Measurements from ENCODE around the gene AK9. TPM values are rescaled to one million over a fixed set of nuclear protein-coding genes. Genes with fewer than 3 reads are reported as not detected.
"Not testable (repeated sequence)": the region's sequence is repeated elsewhere in the genome, so short reads cannot be mapped to it uniquely, and the experiment has no call there.

AK9 gene
- polyA plus RNA-seq, 1 donor from 2014 or later, result 27.7 TPM

GRCh38 chr6:109713097-109713496 lies 22.1 kb upstream of the AK9 start:
- Histone ChIP-seq H2AFZ (ENCODE audit: low read depth, low read length) (no peak overlapping the region), H3K27me3 (ENCODE audit: insufficient read depth, low read depth, low read length) (no peaks in the 10 kb centered on the region), H3K9me3 (ENCODE audit: low read length) (no peaks in the 10 kb centered on the region), H3K79me2 (replicated peaks; ENCODE audit: insufficient read depth, low read length) (no peaks in the 10 kb centered on the region), H3K36me3 (ENCODE audit: insufficient read depth, low read length) (no peaks in the 10 kb centered on the region), H3K27ac (ENCODE audit: low read length) (no peak overlapping the region), H3K9ac (ENCODE audit: low read length) (no peak overlapping the region), H3K4me2 (ENCODE audit: low read length) (no peak overlapping the region), H4K20me1 (ENCODE audit: insufficient read depth) (no peaks in the 10 kb centered on the region), H3K4me3 (ENCODE audit: low read length) (no peak overlapping the region), H3F3A (ENCODE audit: insufficient read depth, low read length, poor library complexity, severe bottlenecking) (no peaks in the 10 kb centered on the region), H3K9me2 (ENCODE audit: insufficient read depth, low read length) (no peaks in the 10 kb centered on the region)
- no peak for TF ChIP-seq RAD21 (conservative IDR thresholded peaks at IDR 0.05)
- TF ChIP-seq EP300 (conservative IDR thresholded peaks at IDR 0.05; ENCODE audit: poor library complexity, severe bottlenecking), result no peak
- TF ChIP-seq, protein P1, sequence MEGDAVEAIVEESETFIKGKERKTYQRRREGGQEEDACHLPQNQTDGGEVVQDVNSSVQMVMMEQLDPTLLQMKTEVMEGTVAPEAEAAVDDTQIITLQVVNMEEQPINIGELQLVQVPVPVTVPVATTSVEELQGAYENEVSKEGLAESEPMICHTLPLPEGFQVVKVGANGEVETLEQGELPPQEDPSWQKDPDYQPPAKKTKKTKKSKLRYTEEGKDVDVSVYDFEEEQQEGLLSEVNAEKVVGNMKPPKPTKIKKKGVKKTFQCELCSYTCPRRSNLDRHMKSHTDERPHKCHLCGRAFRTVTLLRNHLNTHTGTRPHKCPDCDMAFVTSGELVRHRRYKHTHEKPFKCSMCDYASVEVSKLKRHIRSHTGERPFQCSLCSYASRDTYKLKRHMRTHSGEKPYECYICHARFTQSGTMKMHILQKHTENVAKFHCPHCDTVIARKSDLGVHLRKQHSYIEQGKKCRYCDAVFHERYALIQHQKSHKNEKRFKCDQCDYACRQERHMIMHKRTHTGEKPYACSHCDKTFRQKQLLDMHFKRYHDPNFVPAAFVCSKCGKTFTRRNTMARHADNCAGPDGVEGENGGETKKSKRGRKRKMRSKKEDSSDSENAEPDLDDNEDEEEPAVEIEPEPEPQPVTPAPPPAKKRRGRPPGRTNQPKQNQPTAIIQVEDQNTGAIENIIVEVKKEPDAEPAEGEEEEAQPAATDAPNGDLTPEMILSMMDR (IDR thresholded peaks at IDR 0.05; ENCODE audit: poor library complexity, severe bottlenecking), result no peak
- TF ChIP-seq TAF1 (IDR thresholded peaks at IDR 0.05; ENCODE audit: low read depth), result no peak
- TF ChIP-seq, protein P2, sequence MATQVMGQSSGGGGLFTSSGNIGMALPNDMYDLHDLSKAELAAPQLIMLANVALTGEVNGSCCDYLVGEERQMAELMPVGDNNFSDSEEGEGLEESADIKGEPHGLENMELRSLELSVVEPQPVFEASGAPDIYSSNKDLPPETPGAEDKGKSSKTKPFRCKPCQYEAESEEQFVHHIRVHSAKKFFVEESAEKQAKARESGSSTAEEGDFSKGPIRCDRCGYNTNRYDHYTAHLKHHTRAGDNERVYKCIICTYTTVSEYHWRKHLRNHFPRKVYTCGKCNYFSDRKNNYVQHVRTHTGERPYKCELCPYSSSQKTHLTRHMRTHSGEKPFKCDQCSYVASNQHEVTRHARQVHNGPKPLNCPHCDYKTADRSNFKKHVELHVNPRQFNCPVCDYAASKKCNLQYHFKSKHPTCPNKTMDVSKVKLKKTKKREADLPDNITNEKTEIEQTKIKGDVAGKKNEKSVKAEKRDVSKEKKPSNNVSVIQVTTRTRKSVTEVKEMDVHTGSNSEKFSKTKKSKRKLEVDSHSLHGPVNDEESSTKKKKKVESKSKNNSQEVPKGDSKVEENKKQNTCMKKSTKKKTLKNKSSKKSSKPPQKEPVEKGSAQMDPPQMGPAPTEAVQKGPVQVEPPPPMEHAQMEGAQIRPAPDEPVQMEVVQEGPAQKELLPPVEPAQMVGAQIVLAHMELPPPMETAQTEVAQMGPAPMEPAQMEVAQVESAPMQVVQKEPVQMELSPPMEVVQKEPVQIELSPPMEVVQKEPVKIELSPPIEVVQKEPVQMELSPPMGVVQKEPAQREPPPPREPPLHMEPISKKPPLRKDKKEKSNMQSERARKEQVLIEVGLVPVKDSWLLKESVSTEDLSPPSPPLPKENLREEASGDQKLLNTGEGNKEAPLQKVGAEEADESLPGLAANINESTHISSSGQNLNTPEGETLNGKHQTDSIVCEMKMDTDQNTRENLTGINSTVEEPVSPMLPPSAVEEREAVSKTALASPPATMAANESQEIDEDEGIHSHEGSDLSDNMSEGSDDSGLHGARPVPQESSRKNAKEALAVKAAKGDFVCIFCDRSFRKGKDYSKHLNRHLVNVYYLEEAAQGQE (IDR thresholded peaks at IDR 0.05; ENCODE audit: borderline replicate concordance), result no peak
- no peak for TF ChIP-seq SMC3 (conservative IDR thresholded peaks at IDR 0.05; ENCODE audit: poor library complexity)
- TF ChIP-seq MXI1 (conservative IDR thresholded peaks at IDR 0.05; ENCODE audit: poor library complexity, severe bottlenecking), result no peak

- not testable (repeated sequence) for H3K27me3 ChIP-seq (ENCODE audit: insufficient read depth, low read depth, low read length); H3K4me3 ChIP-seq (ENCODE audit: low read length); H3K9me2 ChIP-seq (ENCODE audit: insufficient read depth, low read length); H3F3A ChIP-seq (ENCODE audit: insufficient read depth, low read length, poor library complexity, severe bottlenecking); H3K9ac ChIP-seq (ENCODE audit: low read length); H3K4me2 ChIP-seq (ENCODE audit: low read length); H2AFZ ChIP-seq (ENCODE audit: low read depth, low read length); H4K20me1 ChIP-seq (ENCODE audit: insufficient read depth); H3K79me2 ChIP-seq (replicated peaks; ENCODE audit: insufficient read depth, low read length); H3K9me3 ChIP-seq (ENCODE audit: low read length); H3K27ac ChIP-seq (ENCODE audit: low read length); H3K36me3 ChIP-seq (ENCODE audit: insufficient read depth, low read length)
Measured at GRCh38 chr6:109708099-109708498, 17.1 kb upstream of the AK9 start.

GRCh38 chr6:109706513-109706912 lies 15.5 kb upstream of the AK9 start:
- Histone ChIP-seq H3F3A (ENCODE audit: insufficient read depth, low read length, poor library complexity, severe bottlenecking) (no peaks in the 10 kb centered on the region), H3K27ac (ENCODE audit: low read length) (no peak overlapping the region), H3K9me3 (ENCODE audit: low read length) (no peaks in the 10 kb centered on the region), H3K79me2 (replicated peaks; ENCODE audit: insufficient read depth, low read length) (no peaks in the 10 kb centered on the region), H3K9ac (ENCODE audit: low read length) (no peak overlapping the region), H2AFZ (ENCODE audit: low read depth, low read length) (no peak overlapping the region), H3K27me3 (ENCODE audit: insufficient read depth, low read depth, low read length) (no peaks in the 10 kb centered on the region), H3K36me3 (ENCODE audit: insufficient read depth, low read length) (no peaks in the 10 kb centered on the region), H3K4me3 (ENCODE audit: low read length) (no peak overlapping the region), H3K9me2 (ENCODE audit: insufficient read depth, low read length) (no peaks in the 10 kb centered on the region), H3K4me2 (ENCODE audit: low read length) (no peak overlapping the region), H4K20me1 (ENCODE audit: insufficient read depth) (no peaks in the 10 kb centered on the region)
- TF ChIP-seq EZH2 (IDR thresholded peaks at IDR 0.05; ENCODE audit: borderline replicate concordance, insufficient read depth, low read length, poor library complexity, severe bottlenecking), result no peak
- TF ChIP-seq POLR2AphosphoS5 (IDR thresholded peaks at IDR 0.05), result no peak
- TF ChIP-seq RAD21 (conservative IDR thresholded peaks at IDR 0.05), result no peak
- TF ChIP-seq EP300 (conservative IDR thresholded peaks at IDR 0.05; ENCODE audit: poor library complexity, severe bottlenecking), result no peak
- TF ChIP-seq, protein P1 (IDR thresholded peaks at IDR 0.05; ENCODE audit: poor library complexity, severe bottlenecking), result no peak
- TF ChIP-seq, protein P2 (IDR thresholded peaks at IDR 0.05; ENCODE audit: borderline replicate concordance), result no peak
- TF ChIP-seq TAF1 (IDR thresholded peaks at IDR 0.05; ENCODE audit: low read depth), result no peak
- no peak for TF ChIP-seq SMC3 (conservative IDR thresholded peaks at IDR 0.05; ENCODE audit: poor library complexity)
- TF ChIP-seq MXI1 (conservative IDR thresholded peaks at IDR 0.05; ENCODE audit: poor library complexity, severe bottlenecking), result no peak

Data from neural cell (in vitro differentiated cells).